Endothelial cell of umbilical vein (primary cell): Measurements from ENCODE around the gene RAB31. TPM values are rescaled to one million over a fixed set of nuclear protein-coding genes. Genes with fewer than 3 reads are reported as not detected.
A peak's percentile ranks its signal among the peaks of the same experiment; 100 is the strongest.

ENCODE experiments used
- BruUV-seq: library from RNA; stranded (reverse); fragments of 400-500 nt; replicated peaks from 2 replicates; lab custom pipeline; 2021; lab: Mats Ljungman, UMichigan
- CTCF ChIA-PET: fragments of 300-600, 350-600 bp; sonication (Branson Sonifier 250); formaldehyde crosslinking; loops from one replicate; lab custom pipeline; 2021; ENCODE audit warnings: antibody characterized with exemption, inconsistent platforms; lab: Charles Lee
- POLR2A ChIA-PET: fragments of 300-600, 350-600 bp; sonication (Branson Sonifier 250); formaldehyde crosslinking; loops from one replicate; lab custom pipeline; 2021; ENCODE audit warnings: antibody characterized with exemption, inconsistent platforms; lab: Charles Lee
- DNase-seq: peaks from one replicate; pipeline ENCODE4 v3.0.0-alpha.2; 2011; ENCODE audit warnings: low read depth, low spot score
- FAIRE-seq: peaks from 2 replicates; lab custom pipeline; 2011; peaks lifted over from hg19 to GRCh38; lab: Jason Lieb, UNC
- H2AFZ ChIP-seq: 2 replicates; pipeline ENCODE4 v1.6.0; 2012; ENCODE audit warnings: low read depth, low read length, control low read depth, inconsistent platforms
- H3K27ac ChIP-seq: 2 replicates; pipeline ENCODE4 v1.5.1; 2011; ENCODE audit warnings: low read depth, mild to moderate bottlenecking, control low read depth, low read length, moderate library complexity; ENCODE audit not compliant: insufficient read depth
- H3K27me3 ChIP-seq, 2 experiments: 2 replicates each; pipeline versions ENCODE4 v1.6.0 to v1.6.1; 2011; ENCODE audit warnings: low read length in 2 of 2, mixed read lengths in 1 of 2; ENCODE audit not compliant: control insufficient read depth in 2 of 2, insufficient read depth in 2 of 2
- H3K36me3 ChIP-seq, 2 experiments: 2 replicates in 1 of 2; 3 replicates in 1 of 2; pipeline ENCODE4 v1.5.1; 2011; ENCODE audit warnings: low read length in 2 of 2, mild to moderate bottlenecking in 1 of 2, moderate library complexity in 1 of 2; ENCODE audit not compliant: control insufficient read depth in 2 of 2, insufficient read depth in 2 of 2; ENCODE audit errors: extremely low read depth in 1 of 2
- H3K4me1 ChIP-seq: 3 replicates; pipeline ENCODE4 v1.5.1; 2011; ENCODE audit warnings: mild to moderate bottlenecking, low read length; ENCODE audit not compliant: control insufficient read depth, insufficient read depth; ENCODE audit errors: extremely low read depth
- H3K4me2 ChIP-seq: 2 replicates; pipeline ENCODE4 v1.6.1; 2011; ENCODE audit warnings: low read length, control low read depth, mixed read lengths; ENCODE audit not compliant: insufficient read depth
- H3K4me3 ChIP-seq, 3 experiments: fragments of 200-600 bp in 1 of 3; sonication (generic), shearing (Covaris generic) in 1 of 3; replicated peaks in 1 of 3; 2 replicates each; pipeline ENCODE4 v1.5.1; 2011 to 2016; ENCODE audit warnings: control low read depth in 3 of 3, low read length in 3 of 3, mild to moderate bottlenecking in 2 of 3, inconsistent platforms in 1 of 3, low read depth in 1 of 3, moderate library complexity in 1 of 3; ENCODE audit not compliant: insufficient read depth in 1 of 3
- H3K79me2 ChIP-seq: 2 replicates; pipeline ENCODE4 v1.6.0; 2012; ENCODE audit warnings: low read length, inconsistent platforms; ENCODE audit not compliant: control insufficient read depth, insufficient read depth
- H3K9ac ChIP-seq: replicated peaks from 2 replicates; pipeline ENCODE3; 2011; ENCODE audit warnings: low read length, control low read depth; ENCODE audit not compliant: insufficient read depth; ENCODE audit errors: extremely low read depth
- H3K9me1 ChIP-seq: replicated peaks from 3 replicates; pipeline ENCODE4 v1.6.0; 2011; ENCODE audit warnings: mild to moderate bottlenecking, low read length; ENCODE audit not compliant: control insufficient read depth, insufficient read depth; ENCODE audit errors: extremely low read depth
- H3K9me3 ChIP-seq: replicated peaks from 2 replicates; pipeline ENCODE4 v1.5.1; 2012; ENCODE audit warnings: low read length, inconsistent platforms; ENCODE audit not compliant: control insufficient read depth, insufficient read depth
- H4K20me1 ChIP-seq: replicated peaks from 2 replicates; pipeline ENCODE3; 2011; ENCODE audit warnings: mild to moderate bottlenecking, low read length; ENCODE audit not compliant: control insufficient read depth, insufficient read depth; ENCODE audit errors: extremely low read depth
- POLR2AphosphoS5 ChIP-seq: IDR thresholded peaks from 2 replicates; pipeline ENCODE4 v1.6.1; 2012; ENCODE audit warnings: low read depth, mild to moderate bottlenecking, control low read depth, low read length, moderate library complexity; ENCODE audit not compliant: insufficient read depth
- dilution Hi-C: fragments of 300-500 bp; cut with MboI; formaldehyde crosslinking; loops from one replicate; pipeline ENCODE4 v1.15.0; 2019; ENCODE audit warnings: low sequenced_read_pairs; ENCODE audit not compliant: extremely low pct_ligation_motif_present
- intact Hi-C: fragments of 100-400 bp; cut with micrococcal nuclease; formaldehyde crosslinking; loops from one replicate; pipeline ENCODE4 v1.10.0; 2022
- polyA plus RNA-seq, 4 experiments: library from polyadenylated mRNA; depleted of rRNA in 3 of 4; stranded (reverse) in 3 of 4; unstranded in 1 of 4; fragments of >200 nt; gene quantifications; 2 replicates each; pipeline versions ENCODE4 v1.2.1 to v1.2.3, GENCODE V29; 2011 to 2012; ENCODE audit warnings: missing spikeins in 1 of 4
- total RNA-seq: library from RNA; stranded (reverse); gene quantifications from 2 replicates; pipeline ENCODE4 v1.2.3, GENCODE V29; 2021
- TF ChIP-seq, protein P1 (sequence below), 2 donors: IDR thresholded peaks; 1 replicate in 1 of 2; 2 replicates in 1 of 2; pipeline ENCODE4 v1.5.1; 2011; ENCODE audit warnings: low read length in 2 of 2, mild to moderate bottlenecking in 2 of 2, moderate library complexity in 2 of 2, control low read depth in 1 of 2, inconsistent platforms in 1 of 2, low read depth in 1 of 2; ENCODE audit not compliant: insufficient read depth in 1 of 2; ENCODE audit errors: extremely low read depth in 1 of 2

RAB31 gene
- total and polyA plus RNA-seq, 2 donors (not counting 3 experiments of a cell fraction or from before 2014, with no cell fraction given): 30.5 TPM

DNA sequence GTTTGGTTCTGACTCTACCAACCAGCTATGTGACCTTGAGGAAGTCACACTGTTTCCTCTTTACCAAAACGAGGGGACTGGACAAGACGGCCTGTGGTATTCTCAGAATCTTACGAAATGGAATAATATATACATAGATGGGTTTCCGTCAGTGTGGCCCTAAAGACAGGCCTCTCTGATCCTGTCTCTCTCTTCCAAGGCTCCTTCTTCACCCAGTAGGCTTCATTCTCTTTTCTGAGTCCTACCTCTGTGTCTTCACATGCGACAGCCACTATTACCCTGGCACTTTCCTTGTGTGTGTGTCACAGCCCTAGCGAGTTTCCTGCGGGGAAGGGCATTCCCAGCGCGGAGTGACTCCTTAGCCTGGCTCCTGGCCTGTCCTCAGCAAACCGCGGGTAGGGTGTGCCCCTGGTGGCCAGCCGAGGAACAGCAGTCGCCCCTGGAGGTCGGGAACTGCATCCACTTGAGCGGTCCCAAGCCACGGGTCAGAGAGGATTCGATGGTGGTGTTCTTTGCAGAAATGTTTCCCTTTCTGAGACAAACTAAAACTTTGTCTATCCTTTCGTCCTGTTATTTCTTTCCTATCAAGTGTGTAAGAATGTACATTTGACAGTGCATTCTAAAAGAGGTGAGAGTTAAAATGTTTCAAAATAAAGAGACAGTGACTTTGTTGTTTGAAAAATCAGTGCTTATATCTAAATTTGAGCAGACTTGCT lies 63.3 kb downstream of the RAB31 start:
- H2AFZ ChIP-seq: peak overlapping the region; percentile 62
- H3K9ac ChIP-seq: no peak overlapping the region
- H3K9me3 ChIP-seq: no peaks in the 10 kb centered on the region
- no peaks in the 10 kb centered on the region for H3K27me3 ChIP-seq
- CTCF ChIA-PET: interaction anchor here (0.6 to 1.6 kb wide), 6 partner anchors 16 to 199 kb away, joined by 3 to 7 read pairs (median 4); partner anchors contain the start of gene RAB31
- peaks cover 4% of the 10 kb centered on the region for H3K4me1 ChIP-seq
- TF ChIP-seq POLR2AphosphoS5: no peak
- TF ChIP-seq, protein P1, sequence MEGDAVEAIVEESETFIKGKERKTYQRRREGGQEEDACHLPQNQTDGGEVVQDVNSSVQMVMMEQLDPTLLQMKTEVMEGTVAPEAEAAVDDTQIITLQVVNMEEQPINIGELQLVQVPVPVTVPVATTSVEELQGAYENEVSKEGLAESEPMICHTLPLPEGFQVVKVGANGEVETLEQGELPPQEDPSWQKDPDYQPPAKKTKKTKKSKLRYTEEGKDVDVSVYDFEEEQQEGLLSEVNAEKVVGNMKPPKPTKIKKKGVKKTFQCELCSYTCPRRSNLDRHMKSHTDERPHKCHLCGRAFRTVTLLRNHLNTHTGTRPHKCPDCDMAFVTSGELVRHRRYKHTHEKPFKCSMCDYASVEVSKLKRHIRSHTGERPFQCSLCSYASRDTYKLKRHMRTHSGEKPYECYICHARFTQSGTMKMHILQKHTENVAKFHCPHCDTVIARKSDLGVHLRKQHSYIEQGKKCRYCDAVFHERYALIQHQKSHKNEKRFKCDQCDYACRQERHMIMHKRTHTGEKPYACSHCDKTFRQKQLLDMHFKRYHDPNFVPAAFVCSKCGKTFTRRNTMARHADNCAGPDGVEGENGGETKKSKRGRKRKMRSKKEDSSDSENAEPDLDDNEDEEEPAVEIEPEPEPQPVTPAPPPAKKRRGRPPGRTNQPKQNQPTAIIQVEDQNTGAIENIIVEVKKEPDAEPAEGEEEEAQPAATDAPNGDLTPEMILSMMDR (IDR thresholded peaks at IDR 0.05; ENCODE audit: extremely low read depth in 1 of 2, insufficient read depth in 1 of 2, low read depth in 1 of 2, low read length in 2 of 2): peak; percentile 97 to 99
- H3K27ac ChIP-seq: peak overlapping the region; percentile 14
- FAIRE-seq (peak; percentile 92), DNase-seq (peak; percentile 81)
- dilution Hi-C loops (no loop called here), intact Hi-C loops (loop anchor here (1.0 to 5.0 kb wide), 6 partner anchors 62 to 196 kb away; partner anchors contain the start of gene VAPA)
- no peaks in the 10 kb centered on the region for H3K9me1 ChIP-seq
- H3K79me2 ChIP-seq: peaks cover 12% of the 10 kb centered on the region
- H3K4me3 ChIP-seq: no peak overlapping the region
- no peaks in the 10 kb centered on the region for H3K36me3 ChIP-seq
- no peak overlapping the region for H3K4me2 ChIP-seq
- POLR2A ChIA-PET: no interaction called here
- no TSS peak for BruUV-seq
- no peaks in the 10 kb centered on the region for H4K20me1 ChIP-seq
